ENCODE results near the gene EFHC1.

DNA sequence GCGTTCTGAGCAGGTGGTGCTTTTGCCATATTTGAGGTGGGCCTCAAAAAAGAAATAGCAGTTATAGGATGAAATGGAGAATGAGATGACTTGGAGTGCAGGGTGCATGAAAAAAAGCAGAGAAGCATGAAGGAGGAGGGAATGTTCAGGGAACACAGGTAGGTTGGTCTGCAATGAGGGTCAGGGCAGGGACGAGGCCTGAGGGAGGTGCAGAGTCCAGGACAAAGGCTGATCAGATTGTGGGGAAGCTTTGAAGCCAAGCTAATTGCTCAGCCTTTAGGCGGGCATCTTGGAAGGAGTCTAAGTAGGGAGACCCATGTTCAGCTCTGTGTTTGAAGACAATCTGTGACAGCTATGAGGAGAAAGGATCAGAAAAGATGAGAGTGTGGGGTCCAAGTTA, 144.7 kb downstream of the EFHC1 start:
- TF ChIP-seq, protein P1, sequence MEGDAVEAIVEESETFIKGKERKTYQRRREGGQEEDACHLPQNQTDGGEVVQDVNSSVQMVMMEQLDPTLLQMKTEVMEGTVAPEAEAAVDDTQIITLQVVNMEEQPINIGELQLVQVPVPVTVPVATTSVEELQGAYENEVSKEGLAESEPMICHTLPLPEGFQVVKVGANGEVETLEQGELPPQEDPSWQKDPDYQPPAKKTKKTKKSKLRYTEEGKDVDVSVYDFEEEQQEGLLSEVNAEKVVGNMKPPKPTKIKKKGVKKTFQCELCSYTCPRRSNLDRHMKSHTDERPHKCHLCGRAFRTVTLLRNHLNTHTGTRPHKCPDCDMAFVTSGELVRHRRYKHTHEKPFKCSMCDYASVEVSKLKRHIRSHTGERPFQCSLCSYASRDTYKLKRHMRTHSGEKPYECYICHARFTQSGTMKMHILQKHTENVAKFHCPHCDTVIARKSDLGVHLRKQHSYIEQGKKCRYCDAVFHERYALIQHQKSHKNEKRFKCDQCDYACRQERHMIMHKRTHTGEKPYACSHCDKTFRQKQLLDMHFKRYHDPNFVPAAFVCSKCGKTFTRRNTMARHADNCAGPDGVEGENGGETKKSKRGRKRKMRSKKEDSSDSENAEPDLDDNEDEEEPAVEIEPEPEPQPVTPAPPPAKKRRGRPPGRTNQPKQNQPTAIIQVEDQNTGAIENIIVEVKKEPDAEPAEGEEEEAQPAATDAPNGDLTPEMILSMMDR (conservative IDR thresholded peaks at IDR 0.05; ENCODE audit: low read length), result no peak
- no peak for TF ChIP-seq EZH2phosphoT487 (IDR thresholded peaks at IDR 0.05; ENCODE audit: borderline replicate concordance)

All from Loucy (cell line).